IPS DF 4.7 (cell line): ENCODE results near the gene STK11IP.

Experiments
- DNase-seq: peaks from one replicate; pipeline ENCODE4 v3.0.0-alpha.2; 2013; ENCODE audit warnings: low spot score; ENCODE audit errors: extremely low read depth

STK11IP gene

GRCh38 chr2:219581346-219581745 lies 16.3 kb upstream of the STK11IP start:
- no peak for DNase-seq

GRCh38 chr2:219591091-219591490 lies 6.6 kb upstream of the STK11IP start:
- DNase-seq: no peak

- DNase-seq: no peak
Measured at GRCh38 chr2:219592736-219593135, 4.9 kb upstream of the STK11IP start.

GRCh38 chr2:219593154-219593553 lies 4.5 kb upstream of the STK11IP start:
- no peak for DNase-seq

GRCh38 chr2:219595256-219595655 lies 2.4 kb upstream of the STK11IP start:
- no peak for DNase-seq

GRCh38 chr2:219596954-219597551 lies 604 bp upstream of the STK11IP start:
- DNase-seq: no peak

- no peak for DNase-seq
Measured at GRCh38 chr2:219598308-219599078, 836 bp downstream of the STK11IP start.

GRCh38 chr2:219603771-219604170 lies 6.1 kb downstream of the STK11IP start:
- DNase-seq: no peak

- DNase-seq: no peak
Measured at GRCh38 chr2:219605607-219605954, 7.9 kb downstream of the STK11IP start.

- no peak for DNase-seq
Measured at GRCh38 chr2:219607931-219608330, 10.3 kb downstream of the STK11IP start.

GRCh38 chr2:219608399-219608964 lies 10.8 kb downstream of the STK11IP start:
- DNase-seq: no peak

GRCh38 chr2:219609149-219609750 lies 11.6 kb downstream of the STK11IP start:
- no peak for DNase-seq

- DNase-seq: no peak
Measured at GRCh38 chr2:219611306-219611705, 13.6 kb downstream of the STK11IP start.

- DNase-seq: no peak
Measured at GRCh38 chr2:219611866-219612576, 14.4 kb downstream of the STK11IP start.

GRCh38 chr2:219612577-219613286 lies 15.1 kb downstream of the STK11IP start:
- DNase-seq: no peak

GRCh38 chr2:219613461-219614070 lies 15.9 kb downstream of the STK11IP start:
- DNase-seq: no peak

- DNase-seq: no peak
Measured at GRCh38 chr2:219614076-219614860, 16.6 kb downstream of the STK11IP start.

GRCh38 chr2:219615036-219615435 lies 17.4 kb downstream of the STK11IP start:
- DNase-seq: no peak

- no peak for DNase-seq
Measured at GRCh38 chr2:219615894-219616293, 18.2 kb downstream of the STK11IP start.

GRCh38 chr2:219616550-219616949 lies 18.9 kb downstream of the STK11IP start:
- DNase-seq: no peak
